Mesothelial cell of epicardium (in vitro differentiated cells): Measurements from ENCODE around the gene DPP3. TPM values are rescaled to one million over a fixed set of nuclear protein-coding genes. Genes with fewer than 3 reads are reported as not detected.
A peak's percentile ranks its signal among the peaks of the same experiment; 100 is the strongest.

Experiments used
- DNase-seq, 2 experiments: peaks; one replicate each; pipeline ENCODE4 v3.0.0; 2021; ENCODE audit warnings: low spot score in 2 of 2; ENCODE audit not compliant: unreplicated experiment in 2 of 2
- H3K27ac Mint-ChIP-seq: 2 replicates; pipeline ENCODE4 v1.8.0; 2021; ENCODE audit warnings: mixed read lengths
- H3K27me3 Mint-ChIP-seq: 2 replicates; pipeline ENCODE4 v1.8.0; 2021; ENCODE audit warnings: low read depth, mixed read lengths
- H3K36me3 Mint-ChIP-seq: 2 replicates; pipeline ENCODE4 v1.8.0; 2021; ENCODE audit warnings: mixed read lengths
- H3K4me1 Mint-ChIP-seq: 2 replicates; pipeline ENCODE4 v1.8.0; 2021; ENCODE audit warnings: mixed read lengths
- H3K4me3 Mint-ChIP-seq: 2 replicates; pipeline ENCODE4 v1.8.0; 2021; ENCODE audit warnings: mild to moderate bottlenecking, moderate library complexity, mixed read lengths
- H3K9me3 Mint-ChIP-seq: 2 replicates; pipeline ENCODE4 v1.8.0; 2021; ENCODE audit warnings: mixed read lengths
- total RNA-seq: library from RNA; stranded (reverse); gene quantifications from 3 replicates; pipeline ENCODE4 v1.2.1, GENCODE V29; 2021
- TF ChIP-seq, protein P1 (sequence below): fragments of 200-600 bp; sonication (generic); IDR thresholded peaks from one replicate; pipeline ENCODE4 v1.5.0; 2021; ENCODE audit warnings: antibody characterized with exemption; ENCODE audit not compliant: unreplicated experiment

Gene DPP3
- total RNA-seq, 1 donor from 2014 or later: 42.9 TPM

DNA sequence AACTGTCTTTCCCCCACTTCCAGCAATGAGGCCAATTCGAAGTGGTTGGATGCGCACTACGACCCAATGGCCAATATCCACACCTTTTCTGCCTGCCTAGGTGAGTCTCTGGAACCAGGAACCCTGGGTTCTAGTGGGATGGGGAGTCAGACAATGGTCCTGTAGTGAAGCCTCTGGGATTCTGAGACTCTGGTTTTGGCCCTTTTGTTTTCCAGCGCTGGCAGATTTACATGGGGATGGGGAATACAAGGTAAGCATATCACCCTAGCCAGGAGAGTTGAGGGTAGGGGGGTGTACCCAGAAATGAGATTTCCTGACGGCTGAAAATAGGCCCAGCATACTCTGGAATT, 30.7 kb downstream of the DPP3 start:
- TF ChIP-seq, protein P1, sequence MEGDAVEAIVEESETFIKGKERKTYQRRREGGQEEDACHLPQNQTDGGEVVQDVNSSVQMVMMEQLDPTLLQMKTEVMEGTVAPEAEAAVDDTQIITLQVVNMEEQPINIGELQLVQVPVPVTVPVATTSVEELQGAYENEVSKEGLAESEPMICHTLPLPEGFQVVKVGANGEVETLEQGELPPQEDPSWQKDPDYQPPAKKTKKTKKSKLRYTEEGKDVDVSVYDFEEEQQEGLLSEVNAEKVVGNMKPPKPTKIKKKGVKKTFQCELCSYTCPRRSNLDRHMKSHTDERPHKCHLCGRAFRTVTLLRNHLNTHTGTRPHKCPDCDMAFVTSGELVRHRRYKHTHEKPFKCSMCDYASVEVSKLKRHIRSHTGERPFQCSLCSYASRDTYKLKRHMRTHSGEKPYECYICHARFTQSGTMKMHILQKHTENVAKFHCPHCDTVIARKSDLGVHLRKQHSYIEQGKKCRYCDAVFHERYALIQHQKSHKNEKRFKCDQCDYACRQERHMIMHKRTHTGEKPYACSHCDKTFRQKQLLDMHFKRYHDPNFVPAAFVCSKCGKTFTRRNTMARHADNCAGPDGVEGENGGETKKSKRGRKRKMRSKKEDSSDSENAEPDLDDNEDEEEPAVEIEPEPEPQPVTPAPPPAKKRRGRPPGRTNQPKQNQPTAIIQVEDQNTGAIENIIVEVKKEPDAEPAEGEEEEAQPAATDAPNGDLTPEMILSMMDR: no peak
- Mint-ChIP-seq H3K36me3 (peaks cover 11% of the 10 kb centered on the region), H3K27me3 (no peaks in the 10 kb centered on the region), H3K9me3 (no peaks in the 10 kb centered on the region), H3K4me1 (peaks cover 6% of the 10 kb centered on the region), H3K4me3 (peak overlapping the region; percentile 93), H3K27ac (peak overlapping the region; percentile 82)
- no peak for DNase-seq

DNA sequence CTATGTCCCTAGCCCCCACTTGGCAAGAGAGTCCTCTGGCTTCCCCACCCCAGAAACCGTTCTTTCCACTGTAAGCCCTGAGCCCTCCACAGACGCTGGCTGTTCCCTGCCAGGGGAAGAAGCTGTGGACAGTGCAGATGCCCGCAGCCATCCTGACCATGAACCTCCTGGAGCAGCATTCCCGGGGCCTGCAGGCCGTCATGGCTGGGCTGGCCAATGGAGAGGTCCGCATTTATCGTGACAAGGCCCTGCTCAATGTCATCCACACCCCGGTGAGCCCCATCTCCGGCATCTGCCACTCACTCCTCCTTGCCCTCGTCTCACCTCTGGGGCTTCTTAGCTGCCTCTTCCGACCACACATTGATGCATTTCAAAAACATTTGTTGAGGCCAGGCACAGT, 43.4 kb downstream of the DPP3 start:
- no peaks in the 10 kb centered on the region for H3K4me1 Mint-ChIP-seq
- peaks cover 34% of the 10 kb centered on the region for H3K36me3 Mint-ChIP-seq
- H3K9me3 Mint-ChIP-seq: no peaks in the 10 kb centered on the region
- TF ChIP-seq, protein P1: no peak
- H3K27me3 Mint-ChIP-seq: no peaks in the 10 kb centered on the region
- no peak overlapping the region for H3K27ac Mint-ChIP-seq
- DNase-seq: no peak
- H3K4me3 Mint-ChIP-seq: no peak overlapping the region

DNA sequence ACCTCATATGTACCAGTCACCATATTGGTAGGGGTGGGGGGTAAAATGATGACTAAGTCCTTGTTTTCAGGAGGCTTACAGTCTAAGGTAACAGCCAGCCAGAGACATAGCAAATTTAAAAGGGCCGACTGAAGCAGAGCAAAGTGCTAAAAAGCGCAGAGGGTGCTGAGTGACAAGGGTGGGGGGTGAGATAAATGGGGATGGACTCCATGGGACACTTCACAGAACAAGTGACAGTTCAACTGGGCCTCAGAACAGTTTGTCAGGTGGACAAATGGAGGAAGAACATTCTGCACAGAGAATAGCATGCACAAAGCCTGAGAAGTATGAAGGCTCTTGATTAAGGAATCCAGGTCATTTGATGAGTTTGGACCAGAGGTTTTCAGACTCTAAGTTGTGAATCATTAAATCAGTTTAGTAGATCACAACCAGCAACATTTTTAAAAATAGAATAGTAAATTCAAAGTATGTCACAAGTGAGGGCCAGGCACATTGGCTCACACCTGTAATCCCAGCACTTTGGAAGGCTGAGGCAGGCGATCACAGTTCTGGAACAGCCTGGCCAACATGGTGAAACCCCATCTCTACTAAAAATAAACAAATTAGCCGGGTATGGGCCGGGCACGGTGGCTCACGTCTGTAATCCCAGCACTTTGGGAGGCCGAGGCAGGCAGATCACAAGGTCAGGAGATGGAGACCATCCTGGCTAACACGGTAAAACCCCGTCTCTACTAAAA, 44.2 kb downstream of the DPP3 start:
- Mint-ChIP-seq H3K4me3 (no peak overlapping the region), H3K36me3 (peaks cover 31% of the 10 kb centered on the region), H3K4me1 (no peaks in the 10 kb centered on the region), H3K27ac (no peak overlapping the region), H3K9me3 (no peaks in the 10 kb centered on the region), H3K27me3 (no peaks in the 10 kb centered on the region)
- TF ChIP-seq, protein P1: no peak
- DNase-seq: no peak

DNA sequence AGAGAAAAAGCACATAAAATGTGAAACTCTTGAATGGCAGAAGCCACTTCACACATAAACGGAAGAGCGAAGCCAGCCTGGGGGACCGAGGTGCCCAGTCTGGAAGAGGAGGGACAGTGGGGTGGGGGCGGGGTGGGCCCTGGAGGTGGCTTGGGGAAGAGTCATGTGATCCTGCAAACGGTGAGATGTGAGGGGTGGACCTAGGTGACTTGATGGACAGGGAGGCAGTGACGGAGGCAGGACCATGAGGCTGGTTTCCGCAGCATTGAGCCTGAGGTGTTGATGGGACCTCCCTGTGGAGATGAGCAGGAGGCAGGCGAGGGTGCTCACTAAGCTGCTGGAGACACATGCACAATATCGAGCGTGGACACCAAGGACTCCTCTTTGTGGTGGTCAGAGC, 48.8 kb downstream of the DPP3 start:
- H3K36me3 Mint-ChIP-seq: peaks cover 12% of the 10 kb centered on the region
- H3K4me3 Mint-ChIP-seq: no peak overlapping the region
- DNase-seq: no peak
- H3K27me3 Mint-ChIP-seq: no peaks in the 10 kb centered on the region
- no peak overlapping the region for H3K27ac Mint-ChIP-seq
- no peaks in the 10 kb centered on the region for H3K4me1 Mint-ChIP-seq
- H3K9me3 Mint-ChIP-seq: no peaks in the 10 kb centered on the region
- TF ChIP-seq, protein P1: no peak

DNA sequence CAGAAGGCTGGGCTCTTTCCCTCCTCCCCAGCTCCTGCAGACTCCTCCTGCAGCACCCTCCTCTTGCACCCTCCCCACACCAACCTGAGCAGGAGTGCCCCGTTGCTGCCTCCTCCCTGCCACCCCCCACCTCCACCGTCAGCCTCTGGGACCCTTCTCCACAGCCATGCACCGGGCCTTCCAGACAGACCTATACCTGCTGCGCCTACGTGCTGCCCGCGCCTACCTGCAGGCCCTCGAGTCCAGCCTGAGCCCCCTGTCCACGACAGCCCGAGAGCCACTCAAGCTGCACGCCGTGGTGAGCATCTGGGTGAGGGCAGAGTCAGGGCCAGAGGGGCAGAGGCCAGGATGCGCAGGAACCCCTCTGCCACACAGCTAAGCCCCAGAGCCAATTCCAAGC, 49.4 kb downstream of the DPP3 start:
- H3K4me3 Mint-ChIP-seq: no peak overlapping the region
- no peak overlapping the region for H3K27ac Mint-ChIP-seq
- no peaks in the 10 kb centered on the region for H3K9me3 Mint-ChIP-seq
- H3K27me3 Mint-ChIP-seq: no peaks in the 10 kb centered on the region
- no peak for DNase-seq
- peaks cover 12% of the 10 kb centered on the region for H3K36me3 Mint-ChIP-seq
- TF ChIP-seq, protein P1: no peak
- H3K4me1 Mint-ChIP-seq: no peaks in the 10 kb centered on the region
